ENCODE results near the gene CDC42SE2. TPM values are rescaled to one million over a fixed set of nuclear protein-coding genes. Genes with fewer than 3 reads are reported as not detected.

The CDC42SE2 gene
- total and polyA plus RNA-seq, 2 of the 4 experiments (the other 2 are of a cell fraction): 12.5 to 19.4 TPM

DNA sequence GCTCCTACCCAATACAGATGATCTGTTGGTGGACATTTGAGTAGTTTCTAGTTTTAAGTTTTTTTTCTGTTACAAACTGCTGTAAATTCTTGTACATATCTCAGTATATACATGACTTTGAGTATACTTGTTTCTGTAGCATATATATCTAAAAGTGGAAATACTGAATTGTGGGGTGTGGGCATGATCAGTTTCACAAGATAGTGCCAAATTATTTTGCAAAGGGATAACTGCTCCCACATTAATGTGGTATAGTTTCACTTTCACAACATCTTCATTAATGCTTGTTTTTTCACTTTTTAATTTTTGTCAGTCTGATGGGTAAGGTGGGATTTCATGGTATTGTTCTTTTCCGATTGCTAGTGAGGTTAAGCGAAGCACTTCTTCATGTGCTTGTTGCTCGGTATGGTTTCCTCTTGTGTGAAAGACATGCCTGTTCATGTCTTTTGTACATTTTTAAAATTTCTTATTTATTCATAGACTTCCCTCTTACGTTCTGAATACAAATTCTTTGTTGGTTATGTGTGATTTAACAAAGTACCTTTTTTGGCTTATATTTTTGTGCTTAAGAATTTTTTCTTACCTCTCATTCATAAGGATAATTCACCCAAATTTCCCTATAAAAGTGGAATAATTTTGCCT lies 103.5 kb downstream of the CDC42SE2 start:
- Histone ChIP-seq H3K9me3 (ENCODE audit: control insufficient read depth, insufficient read depth, low read length) (no peaks in the 10 kb centered on the region), H3K4me1 (ENCODE audit: control insufficient read depth, insufficient read depth, low read length) (peaks cover 3% of the 10 kb centered on the region), H2BK15ac (ENCODE audit: low read depth, low read length) (no peak overlapping the region), H2AFZ (replicated peaks; ENCODE audit: low read length, poor library complexity) (no peak overlapping the region), H4K20me1 (ENCODE audit: insufficient read depth, low read length) (no peaks in the 10 kb centered on the region), H3K4ac (ENCODE audit: low read depth, low read length) (no peak overlapping the region), H3K4me3 (ENCODE audit: insufficient read depth, low read depth, low read length) (no peak overlapping the region), H3K23ac (ENCODE audit: low read depth, low read length) (no peak overlapping the region), H3K9me1 (ENCODE audit: insufficient read depth, low read length) (peaks cover 3% of the 10 kb centered on the region; the same call in 1 of the 2 replicates), H2AK9ac (replicated peaks; ENCODE audit: low read depth, low read length, poor library complexity) (no peak overlapping the region), H2BK120ac (ENCODE audit: low read depth, low read length) (no peak overlapping the region), H3K9ac (ENCODE audit: low read depth, low read length) (no peak overlapping the region), H4K5ac (ENCODE audit: low read depth, low read length) (peak overlapping the region; percentile 72; the same call in 1 of the 2 replicates), H3K18ac (ENCODE audit: low read depth, low read length) (peak overlapping the region; percentile 66), H3K56ac (ENCODE audit: extremely low read depth, insufficient read depth, low read length) (no peak overlapping the region), H2AK5ac (ENCODE audit: low read depth, low read length) (no peak overlapping the region), H4K8ac (ENCODE audit: low read depth in 2 of 2, low read length in 2 of 2) (peak overlapping the region in 1 of 2 experiments; percentile 90; a peak in 2 of 4 replicates), H3K4me2 (ENCODE audit: low read depth, low read length) (peak overlapping the region; percentile 54; the same call in 1 of the 2 replicates), H2BK20ac (ENCODE audit: low read depth, low read length) (no peak overlapping the region), H3K27me3 (ENCODE audit: control insufficient read depth, insufficient read depth, low read length) (no peaks in the 10 kb centered on the region), H3K36me3 (ENCODE audit: control insufficient read depth, insufficient read depth, low read length) (no peaks in the 10 kb centered on the region), H3K79me1 (ENCODE audit: low read depth in 1 of 2, low read length in 2 of 2) (peaks cover 28 to 45% of the 10 kb centered on the region in 2 experiments), H4K91ac (ENCODE audit: insufficient read depth, low read depth, low read length) (no peak overlapping the region), H3K14ac (replicated peaks; ENCODE audit: low read depth, low read length) (no peak overlapping the region), H3K27ac (ENCODE audit: insufficient read depth, low read length) (no peak overlapping the region; the same call in 1 of the 2 replicates), H2BK5ac (ENCODE audit: low read depth, low read length, poor library complexity, severe bottlenecking) (peak overlapping the region; percentile 76)
- dilution Hi-C loops (cut with HindIII; ENCODE audit: low sequenced_read_pairs, unreplicated experiment): no loop called here
- TF ChIP-seq, protein P1, sequence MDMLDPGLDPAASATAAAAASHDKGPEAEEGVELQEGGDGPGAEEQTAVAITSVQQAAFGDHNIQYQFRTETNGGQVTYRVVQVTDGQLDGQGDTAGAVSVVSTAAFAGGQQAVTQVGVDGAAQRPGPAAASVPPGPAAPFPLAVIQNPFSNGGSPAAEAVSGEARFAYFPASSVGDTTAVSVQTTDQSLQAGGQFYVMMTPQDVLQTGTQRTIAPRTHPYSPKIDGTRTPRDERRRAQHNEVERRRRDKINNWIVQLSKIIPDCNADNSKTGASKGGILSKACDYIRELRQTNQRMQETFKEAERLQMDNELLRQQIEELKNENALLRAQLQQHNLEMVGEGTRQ (IDR thresholded peaks at IDR 0.05; ENCODE audit: low read depth, low read length): no peak
- no TSS peak for BruUV-seq (replicated peaks)
- ChIA-PET POLR2A (ENCODE audit: unreplicated experiment) (no interaction called here), CTCF (interaction anchor here (1.6 kb wide), 1 partner anchor 11 kb away, joined by 5 read pairs; no protein-coding TSS in a partner anchor)
- intact Hi-C loops (cut with micrococcal nuclease): no loop called here
- no CpG with 5 or more reads among the region's 4 CpGs for WGBS, 2 experiments (ENCODE audit: extremely low coverage in 2 of 2, insufficient read length in 1 of 2)
- in situ Hi-C loops (cut with MboI; ENCODE audit: low sequenced_read_pairs): no loop called here
- no peak for ATAC-seq (ENCODE audit: low read depth)
- DNase-seq: no peak
